Measurements from ENCODE around the gene YEATS4. TPM values are rescaled to one million over a fixed set of nuclear protein-coding genes. Genes with fewer than 3 reads are reported as not detected.

YEATS4 gene
- total and polyA plus RNA-seq, 2 donors (not counting 1 experiment from before 2014, with no cell fraction given): 17.7 to 18.0 TPM

- Histone ChIP-seq H3K4me1 (ENCODE audit: control insufficient read depth in 2 of 2, insufficient read depth in 2 of 2, low read length in 2 of 2) (no peaks in the 10 kb centered on the region), H3K4me2 (replicated peaks; ENCODE audit: low read depth, low read length, poor library complexity, severe bottlenecking) (no peak overlapping the region), H4K20me1 (ENCODE audit: control insufficient read depth, insufficient read depth, low read length, poor library complexity, severe bottlenecking) (no peaks in the 10 kb centered on the region), H3K36me3 (replicated peaks in 1 of 2; ENCODE audit: control extremely low read depth in 1 of 2, control insufficient read depth in 1 of 2, extremely low read depth in 1 of 2, insufficient read depth in 2 of 2, low read length in 1 of 2) (peaks cover 9 to 44% of the 10 kb centered on the region in 2 experiments), H3K4me3 (ENCODE audit: control extremely low read depth in 1 of 5, extremely low read depth in 1 of 5, insufficient read depth in 1 of 5, low read depth in 2 of 5, low read length in 4 of 5) (no peak overlapping the region), H2AFZ (ENCODE audit: insufficient read depth, low read depth, low read length, poor library complexity, severe bottlenecking) (no peak overlapping the region), H3K79me2 (ENCODE audit: control insufficient read depth, insufficient read depth, low read length) (peaks cover 33% of the 10 kb centered on the region), H3K27ac (ENCODE audit: low read length in 2 of 2) (no peak overlapping the region), H3K27me3 (replicated peaks in 1 of 4; ENCODE audit: control extremely low read depth in 1 of 4, control insufficient read depth in 3 of 4, insufficient read depth in 4 of 4, low read length in 3 of 4) (no peaks in the 10 kb centered on the region), H3K9me3 (ENCODE audit: control extremely low read depth in 1 of 3, control insufficient read depth in 2 of 3, insufficient read depth in 1 of 3, low read length in 2 of 3) (no peaks in the 10 kb centered on the region), H3K9ac (ENCODE audit: low read length) (no peak overlapping the region)
- DNase-seq: no peak
- no peak for ATAC-seq (ENCODE audit: low read depth)
- no peaks in the 10 kb centered on the region for H3K27me3 Mint-ChIP-seq
- H3K4me3 Mint-ChIP-seq: no peak overlapping the region
- no peaks in the 10 kb centered on the region for H3K4me1 Mint-ChIP-seq
- intact Hi-C loops (cut with micrococcal nuclease): loop anchor here (10.0 kb wide), 1 partner anchor 552 kb away; no protein-coding TSS in a partner anchor
- CTCF ChIA-PET: interaction anchor here (0.6 to 2.1 kb wide), 4 partner anchors 9 to 204 kb away, joined by 3 to 8 read pairs (median 6); no protein-coding TSS in a partner anchor
- POLR2A ChIA-PET: no interaction called here
- WGBS (ENCODE audit: insufficient coverage): no CpG with 5 or more reads among the region's 5 CpGs
- no peak for TF ChIP-seq CTCF (IDR thresholded peaks at IDR 0.05)
- no peak for TF ChIP-seq EZH2 (IDR thresholded peaks at IDR 0.05; ENCODE audit: borderline replicate concordance, insufficient read depth, low read depth, low read length, poor library complexity, severe bottlenecking)
- no peaks in the 10 kb centered on the region for H3K9me3 Mint-ChIP-seq (ENCODE audit: insufficient read depth)
- no peak overlapping the region for H3K27ac Mint-ChIP-seq
Observed at GRCh38 chr12:69366796-69367195, 7.3 kb downstream of the YEATS4 start.

DNA sequence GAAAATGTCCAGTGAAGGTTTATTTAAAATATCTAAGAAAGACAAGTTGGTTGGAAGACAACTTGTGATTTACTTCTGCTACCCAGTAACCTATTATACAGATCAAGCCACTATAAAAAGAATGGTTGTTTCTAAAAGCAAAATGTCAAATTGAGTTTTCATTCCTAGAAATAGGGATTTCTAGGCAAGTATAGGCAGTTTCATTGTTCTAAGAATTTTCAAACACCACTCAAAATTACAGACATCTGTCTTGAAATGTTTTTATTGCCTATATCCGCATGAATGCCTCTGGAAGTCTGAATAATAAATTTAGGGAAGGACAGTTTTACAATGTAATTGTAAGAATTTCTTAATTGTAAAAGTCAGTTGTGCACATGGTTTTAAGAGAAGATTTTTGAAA is 8.6 kb downstream of the YEATS4 start:
- no peaks in the 10 kb centered on the region for H3K4me1 Mint-ChIP-seq
- no peaks in the 10 kb centered on the region for H3K9me3 ChIP-seq (ENCODE audit: control extremely low read depth in 1 of 3, control insufficient read depth in 2 of 3, insufficient read depth in 1 of 3, low read length in 2 of 3)
- H3K4me3 ChIP-seq (ENCODE audit: control extremely low read depth in 1 of 5, extremely low read depth in 1 of 5, insufficient read depth in 1 of 5, low read depth in 2 of 5, low read length in 4 of 5): no peak overlapping the region
- TF ChIP-seq EZH2 (IDR thresholded peaks at IDR 0.05; ENCODE audit: borderline replicate concordance, insufficient read depth, low read depth, low read length, poor library complexity, severe bottlenecking) (no peak), CTCF (IDR thresholded peaks at IDR 0.05) (no peak)
- no peaks in the 10 kb centered on the region for H3K9me3 Mint-ChIP-seq (ENCODE audit: insufficient read depth)
- H3K27ac ChIP-seq (ENCODE audit: low read length in 2 of 2): no peak overlapping the region
- peaks cover 22% of the 10 kb centered on the region for H3K79me2 ChIP-seq (ENCODE audit: control insufficient read depth, insufficient read depth, low read length)
- H3K4me2 ChIP-seq (replicated peaks; ENCODE audit: low read depth, low read length, poor library complexity, severe bottlenecking): no peak overlapping the region
- no peaks in the 10 kb centered on the region for H3K27me3 Mint-ChIP-seq
- intact Hi-C loops (cut with micrococcal nuclease): loop anchor here (10.0 kb wide), 1 partner anchor 553 kb away; no protein-coding TSS in a partner anchor
- no peaks in the 10 kb centered on the region for H3K4me1 ChIP-seq (ENCODE audit: control insufficient read depth in 2 of 2, insufficient read depth in 2 of 2, low read length in 2 of 2)
- ATAC-seq (ENCODE audit: low read depth): no peak
- peaks cover 12 to 48% of the 10 kb centered on the region in 2 experiments for H3K36me3 ChIP-seq (replicated peaks in 1 of 2; ENCODE audit: control extremely low read depth in 1 of 2, control insufficient read depth in 1 of 2, extremely low read depth in 1 of 2, insufficient read depth in 2 of 2, low read length in 1 of 2)
- H2AFZ ChIP-seq (ENCODE audit: insufficient read depth, low read depth, low read length, poor library complexity, severe bottlenecking): no peak overlapping the region
- H3K9ac ChIP-seq (ENCODE audit: low read length): no peak overlapping the region
- no peaks in the 10 kb centered on the region for H4K20me1 ChIP-seq (ENCODE audit: control insufficient read depth, insufficient read depth, low read length, poor library complexity, severe bottlenecking)
- H3K27ac Mint-ChIP-seq: no peak overlapping the region
- DNase-seq: no peak
- POLR2A ChIA-PET: no interaction called here
- no peaks in the 10 kb centered on the region for H3K27me3 ChIP-seq (replicated peaks in 1 of 4; ENCODE audit: control extremely low read depth in 1 of 4, control insufficient read depth in 3 of 4, insufficient read depth in 4 of 4, low read length in 3 of 4)
- WGBS (ENCODE audit: insufficient coverage): no CpG with 5 or more reads among the region's 1 CpG
- CTCF ChIA-PET: interaction anchor here (1.1 to 2.1 kb wide), 3 partner anchors 10 to 202 kb away, joined by 4 to 8 read pairs (median 6); no protein-coding TSS in a partner anchor
- H3K4me3 Mint-ChIP-seq: no peak overlapping the region
